NOMO-1 treated with DMSO at 0.1 percent for 48 hours (cell line): Measurements from ENCODE around the gene TRIM25.
"Not testable (repeated sequence)": the region's sequence is repeated elsewhere in the genome, so short reads cannot be mapped to it uniquely, and the experiment has no call there.

ENCODE experiments used
- DNase-seq: peaks from one replicate; lab custom pipeline; 2025; ENCODE audit not compliant: unreplicated experiment; lab: John Stamatoyannopoulos, UW

The TRIM25 gene, protein sequence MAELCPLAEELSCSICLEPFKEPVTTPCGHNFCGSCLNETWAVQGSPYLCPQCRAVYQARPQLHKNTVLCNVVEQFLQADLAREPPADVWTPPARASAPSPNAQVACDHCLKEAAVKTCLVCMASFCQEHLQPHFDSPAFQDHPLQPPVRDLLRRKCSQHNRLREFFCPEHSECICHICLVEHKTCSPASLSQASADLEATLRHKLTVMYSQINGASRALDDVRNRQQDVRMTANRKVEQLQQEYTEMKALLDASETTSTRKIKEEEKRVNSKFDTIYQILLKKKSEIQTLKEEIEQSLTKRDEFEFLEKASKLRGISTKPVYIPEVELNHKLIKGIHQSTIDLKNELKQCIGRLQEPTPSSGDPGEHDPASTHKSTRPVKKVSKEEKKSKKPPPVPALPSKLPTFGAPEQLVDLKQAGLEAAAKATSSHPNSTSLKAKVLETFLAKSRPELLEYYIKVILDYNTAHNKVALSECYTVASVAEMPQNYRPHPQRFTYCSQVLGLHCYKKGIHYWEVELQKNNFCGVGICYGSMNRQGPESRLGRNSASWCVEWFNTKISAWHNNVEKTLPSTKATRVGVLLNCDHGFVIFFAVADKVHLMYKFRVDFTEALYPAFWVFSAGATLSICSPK

DNA sequence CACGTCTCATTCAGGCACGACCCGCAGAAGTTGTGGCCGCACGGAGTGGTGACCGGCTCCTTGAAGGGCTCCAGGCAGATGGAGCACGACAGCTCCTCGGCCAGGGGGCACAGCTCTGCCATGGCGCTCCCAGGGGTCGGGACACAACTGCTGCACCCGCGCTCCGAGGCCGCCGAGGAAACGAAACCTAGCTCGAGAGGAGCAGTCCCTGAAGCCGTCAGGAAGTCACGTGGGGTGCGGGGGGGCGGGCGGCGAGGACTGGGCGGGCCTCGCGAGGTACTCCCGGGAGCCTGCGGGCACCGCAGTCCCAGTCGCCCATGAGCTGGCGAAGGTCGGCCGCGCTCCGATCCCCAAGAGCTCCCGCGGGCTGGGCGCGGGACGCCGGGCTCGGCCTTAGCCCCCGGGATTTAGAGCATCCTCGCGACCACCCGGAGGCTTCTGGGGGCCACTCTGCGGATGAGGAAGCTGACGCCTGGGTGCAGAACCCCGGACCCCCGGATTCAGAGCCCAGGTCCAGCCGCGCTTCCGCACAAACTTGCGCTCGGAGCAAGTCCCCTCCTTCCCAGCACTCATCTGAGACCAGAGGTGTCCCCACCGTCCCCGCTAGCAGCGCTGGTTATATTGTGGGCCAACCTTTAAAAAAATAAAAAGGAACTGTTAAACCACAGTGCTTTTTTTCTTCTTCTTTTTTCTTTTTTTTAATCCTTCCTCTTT is at the start of gene TRIM25:
Gene TRIM25 (minus strand): TSS at position 183 of the 714 bp plus-strand sequence. CDS start 61 bp downstream, at position 122.
- DNase-seq: peak; percentile 86

DNA sequence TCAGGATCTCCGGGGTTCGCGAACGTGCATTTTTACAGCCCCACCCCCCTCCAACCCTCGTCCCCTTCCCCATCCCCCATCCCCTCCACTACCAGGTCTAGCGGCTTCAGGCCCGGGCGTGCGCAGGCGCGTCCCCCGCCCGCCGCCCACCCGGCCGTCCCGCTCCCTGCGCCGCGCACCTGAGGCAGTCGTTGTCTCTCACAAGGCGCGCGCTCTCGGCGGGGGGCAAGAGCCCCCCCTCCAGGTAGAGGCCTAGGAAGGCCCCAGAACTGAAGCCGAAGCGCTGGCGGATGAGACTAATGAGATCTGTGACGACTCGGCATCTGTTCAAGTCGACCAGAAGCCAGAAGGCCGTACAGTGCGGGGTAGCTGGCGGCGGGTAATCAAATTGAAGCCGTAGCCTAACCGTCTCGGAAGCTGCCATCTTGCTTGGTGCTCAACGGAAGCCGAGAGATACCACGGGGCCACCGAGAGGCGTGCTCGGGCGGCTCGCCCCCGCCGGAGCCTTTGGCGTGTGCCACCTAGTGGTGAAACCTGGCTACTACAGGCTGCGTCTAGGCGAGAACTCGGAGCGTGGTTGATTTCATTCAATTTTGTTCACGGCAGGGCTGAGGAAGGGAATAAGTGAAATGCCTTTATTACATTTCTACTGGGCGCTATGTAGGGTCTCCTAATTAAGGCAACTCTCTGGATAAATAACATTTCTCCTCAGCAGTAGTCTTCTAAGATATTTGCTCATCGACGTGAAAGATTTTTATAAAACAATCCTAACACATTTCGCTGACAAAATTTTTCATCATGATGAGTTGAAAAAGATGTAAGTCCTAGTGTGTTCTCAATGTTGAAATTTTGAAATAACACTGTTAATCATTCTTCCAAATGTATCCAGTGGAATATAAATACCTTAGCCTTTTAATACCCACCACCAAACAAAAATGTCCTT is 47.0 kb upstream of the TRIM25 start, which contains the start of gene COIL:
Gene COIL (minus strand): TSS at position 455 of the 943 bp plus-strand sequence. CDS start 31 bp downstream, at position 424.
- DNase-seq: peak; percentile 91

DNA sequence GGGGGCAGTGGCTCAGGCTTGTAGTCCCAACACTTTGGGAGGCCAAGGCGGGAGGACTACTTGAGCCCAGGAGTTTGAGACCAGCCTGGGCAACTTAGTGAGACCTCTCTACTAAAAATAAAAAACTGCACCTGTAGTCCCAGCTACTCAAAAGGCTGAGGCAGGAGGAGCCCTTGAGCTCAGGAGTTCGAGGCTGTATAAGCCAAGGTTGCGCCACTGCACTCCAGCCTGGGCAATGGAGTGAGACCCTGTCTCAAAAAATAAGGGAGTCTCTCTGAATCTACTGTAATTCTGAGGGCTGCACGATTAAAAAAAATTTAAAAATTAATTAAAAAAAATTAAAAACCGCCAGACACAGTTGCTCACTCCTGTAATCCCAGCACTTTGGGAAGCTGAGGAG is 43.1 kb upstream of the TRIM25 start:
- no peak for DNase-seq

DNA sequence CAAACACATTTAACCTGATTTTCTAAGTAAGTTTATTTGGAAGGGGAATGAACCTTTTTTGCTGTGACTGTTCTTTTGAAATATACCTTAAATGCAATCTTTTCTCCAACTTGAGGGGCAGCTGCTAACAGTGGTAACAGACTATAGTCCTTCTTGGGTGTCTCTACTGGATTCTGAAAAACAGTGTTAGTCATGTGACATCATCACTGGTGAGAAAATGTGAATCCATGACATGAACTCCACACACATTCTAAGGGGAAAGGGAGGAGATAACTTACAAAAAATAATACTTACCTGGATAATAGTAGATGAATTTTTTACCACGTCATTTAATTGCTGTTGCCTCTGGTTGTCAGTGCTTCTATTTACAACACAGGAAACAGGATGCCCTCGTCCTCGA is 35.7 kb upstream of the TRIM25 start:
- no peak for DNase-seq

DNA sequence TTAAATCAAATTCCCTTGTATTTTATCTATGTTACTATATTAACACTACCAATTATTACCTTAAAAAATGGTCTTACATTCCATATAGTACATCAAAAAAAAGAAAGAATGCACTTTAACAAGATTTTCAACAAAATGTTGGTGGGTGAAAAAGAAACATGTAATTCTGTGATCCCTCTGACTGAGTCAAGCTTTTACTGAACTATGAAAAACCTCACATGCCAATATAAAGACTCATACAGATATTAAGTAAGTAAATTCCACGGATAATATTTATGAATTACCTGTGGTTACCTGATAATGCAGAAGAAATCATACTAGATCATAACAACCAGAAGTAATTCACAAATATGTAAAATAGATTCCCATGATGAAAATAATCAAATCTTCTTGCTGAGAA is 34.6 kb upstream of the TRIM25 start:
- no peak for DNase-seq

DNA sequence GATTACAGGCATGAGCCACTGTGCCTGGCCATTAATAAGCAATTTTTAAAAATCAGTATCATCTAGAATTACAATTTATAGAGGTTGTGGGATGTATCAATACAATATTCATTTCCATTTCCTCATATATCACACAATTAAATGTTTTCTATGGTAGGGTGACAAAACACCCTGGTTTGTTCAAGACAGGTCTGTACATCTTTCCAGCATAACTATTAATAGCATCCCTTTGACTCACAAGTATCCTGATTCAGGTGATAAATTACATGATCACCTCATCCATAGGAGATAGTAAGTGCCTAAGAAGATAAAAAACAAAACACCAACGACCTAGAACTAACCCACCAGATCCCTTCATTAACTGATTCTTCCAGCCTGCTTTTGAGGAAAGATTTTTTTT is 33.9 kb upstream of the TRIM25 start:
- no peak for DNase-seq

DNA sequence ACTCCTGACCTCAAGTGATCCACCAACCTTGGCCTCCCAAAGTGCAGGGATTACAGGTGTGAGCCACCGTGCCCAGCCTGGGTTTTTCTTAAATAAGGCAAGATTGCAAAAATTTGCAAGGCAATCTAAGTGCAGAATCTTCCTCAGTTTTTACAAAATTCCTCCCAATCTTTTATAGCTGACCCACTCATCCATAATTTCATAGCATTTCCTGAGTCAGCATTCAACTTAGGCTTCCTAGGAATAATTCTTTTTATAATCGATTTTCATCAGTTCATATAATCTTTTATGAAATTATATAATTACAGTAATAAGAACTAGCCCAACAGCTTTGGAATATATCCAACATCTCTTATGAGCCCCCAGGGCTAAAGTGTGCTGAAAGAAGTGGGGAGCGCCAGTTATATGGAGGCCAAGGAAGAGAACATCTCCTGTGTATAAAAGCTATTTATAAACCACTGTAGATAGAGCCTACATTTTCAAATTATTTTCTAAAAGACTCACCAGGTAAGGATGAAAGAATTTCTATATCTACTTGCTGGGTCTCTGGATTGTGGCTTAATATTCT is 32.2 kb upstream of the TRIM25 start:
- no peak for DNase-seq

DNA sequence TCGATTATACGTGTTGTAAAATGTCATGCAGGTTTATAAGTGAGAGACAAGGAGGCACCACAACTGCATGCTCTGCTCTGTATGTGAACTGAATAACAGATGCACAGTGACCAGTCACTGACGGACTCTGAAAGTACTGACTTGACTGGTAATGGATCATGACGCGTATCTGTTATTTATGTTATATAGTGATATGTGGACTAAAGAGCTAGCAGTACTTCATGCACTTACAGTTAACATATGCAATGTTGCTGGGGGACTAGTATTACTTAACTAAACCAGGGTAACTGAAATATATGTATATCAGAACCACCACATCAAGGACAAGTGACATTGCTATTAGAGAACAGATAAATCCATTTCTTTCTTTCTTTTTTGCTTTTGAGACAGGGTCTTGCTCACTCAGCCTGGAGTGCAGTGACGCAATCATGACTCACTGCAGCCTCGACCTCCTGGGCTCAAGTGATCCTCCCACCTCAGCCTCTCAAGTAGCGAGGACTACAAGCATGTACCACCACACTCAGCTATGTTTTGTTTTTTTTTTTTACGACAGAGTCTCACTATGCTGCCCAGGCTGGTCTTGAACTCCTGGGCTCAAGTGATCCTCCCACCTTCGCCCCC is 29.8 kb upstream of the TRIM25 start:
- no peak for DNase-seq

DNA sequence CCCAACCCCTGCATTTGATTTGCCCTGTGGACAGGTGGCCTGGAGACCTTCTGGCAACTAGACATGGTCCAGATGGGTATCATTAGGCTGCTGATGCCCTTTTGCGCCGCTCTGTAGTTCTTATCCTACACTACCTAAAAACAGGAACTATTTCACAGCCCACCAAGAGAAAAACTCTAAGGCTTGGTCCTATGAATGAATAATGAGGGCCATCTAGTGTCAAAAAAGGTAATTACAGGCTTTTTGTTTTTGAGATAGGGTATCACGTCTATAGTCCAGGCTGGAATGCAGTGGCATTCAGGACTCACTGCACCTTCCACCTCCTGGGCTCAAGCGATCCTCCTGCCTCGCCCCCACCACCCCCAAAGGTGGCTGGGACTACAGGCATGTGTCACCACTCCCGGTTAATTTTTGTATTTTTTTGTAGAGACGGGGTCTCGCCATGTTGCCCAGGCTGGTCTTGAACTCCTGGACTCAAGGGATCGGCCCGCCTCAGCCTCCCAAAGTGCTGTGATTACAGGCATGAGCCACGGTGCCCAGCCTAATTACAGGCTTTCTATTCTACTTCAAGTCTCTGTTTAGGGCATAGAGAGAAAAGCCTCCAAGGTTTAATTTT is 26.1 kb upstream of the TRIM25 start:
- peak; percentile 87 for DNase-seq

DNA sequence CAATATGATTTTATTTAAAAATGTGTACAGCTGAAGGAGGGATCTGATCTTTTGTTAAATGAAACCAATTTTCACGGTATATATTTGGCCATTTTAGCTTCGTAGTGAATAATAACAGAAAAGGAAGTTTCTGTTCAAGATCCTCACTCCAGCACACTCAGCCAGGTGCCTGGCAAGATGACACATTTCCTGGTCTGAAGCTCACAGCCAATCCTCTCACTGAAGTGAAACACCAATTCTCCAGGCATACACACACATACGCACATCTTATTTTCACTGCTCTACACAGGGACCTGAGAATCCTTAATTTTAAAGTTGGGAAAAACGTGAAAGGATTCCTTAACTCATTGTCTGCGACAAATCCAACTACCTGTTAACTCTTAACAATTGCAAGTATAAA is 24.4 kb upstream of the TRIM25 start:
- DNase-seq: not testable (repeated sequence)

DNA sequence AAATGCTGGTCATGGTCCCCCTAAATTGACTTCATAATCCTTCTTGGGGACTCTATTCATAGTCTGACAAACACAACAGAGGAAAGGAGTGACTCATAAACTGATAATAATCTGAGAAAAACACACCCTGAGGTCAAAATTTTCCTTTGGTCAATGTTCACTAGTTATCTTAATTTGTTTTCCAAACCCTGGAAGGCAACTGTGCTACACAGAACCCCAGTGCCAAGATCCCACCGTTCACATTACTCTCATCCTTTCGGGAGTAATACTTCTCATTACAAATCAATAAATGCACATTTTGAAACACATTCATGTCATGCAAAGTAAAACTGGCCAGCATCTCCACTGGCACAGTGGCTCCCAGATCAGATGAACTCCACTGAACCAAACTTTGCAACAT is 23.8 kb upstream of the TRIM25 start:
- no peak for DNase-seq

DNA sequence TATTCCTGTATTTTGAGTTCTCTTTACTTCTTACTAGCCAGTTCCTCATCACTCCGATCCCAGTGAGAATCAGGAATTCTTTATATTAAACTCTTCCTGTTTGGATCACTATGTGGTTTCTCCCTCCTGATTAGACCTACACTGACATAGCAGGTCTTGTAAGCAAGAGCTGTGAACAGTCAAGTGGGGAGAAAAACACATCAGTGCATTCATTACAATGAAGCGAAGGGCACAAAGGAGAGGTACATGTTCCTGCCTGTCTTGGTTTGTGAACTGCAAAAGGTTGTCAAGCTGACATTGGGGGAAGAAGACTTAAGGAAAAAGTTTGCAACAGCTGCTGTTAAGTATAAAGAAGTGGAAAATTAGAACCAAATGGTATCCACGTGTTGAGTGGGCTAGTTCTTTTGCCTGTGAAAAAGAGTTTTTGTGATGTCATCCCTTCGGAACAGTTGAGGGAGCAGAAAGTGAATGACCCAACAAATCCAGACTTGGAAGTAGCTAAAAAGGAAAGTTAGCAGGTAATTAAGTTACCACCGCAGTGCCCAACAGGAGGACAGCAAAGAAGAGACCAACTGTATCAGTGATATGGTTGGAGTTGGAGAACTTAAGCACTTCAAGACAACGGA is 23.0 kb upstream of the TRIM25 start:
- DNase-seq: no peak

DNA sequence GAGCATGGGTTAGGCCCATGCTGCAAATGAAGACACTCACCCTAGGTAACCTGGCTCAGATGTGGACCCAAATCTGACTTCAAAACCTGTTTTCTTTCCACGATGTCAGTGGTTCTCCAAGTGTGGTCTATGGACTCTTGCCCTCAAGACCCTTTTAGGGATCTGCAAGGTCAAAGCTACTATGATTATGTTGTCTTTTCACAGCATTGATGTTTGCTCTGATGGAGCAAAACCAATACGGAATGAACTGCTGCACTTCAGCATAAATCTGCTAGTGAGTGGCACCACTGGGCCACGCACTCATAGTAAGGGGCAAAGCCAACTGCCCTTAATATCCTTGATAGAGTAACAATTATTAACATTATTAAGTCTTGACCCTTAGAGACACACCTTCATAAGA is 21.6 kb upstream of the TRIM25 start:
- DNase-seq: no peak

DNA sequence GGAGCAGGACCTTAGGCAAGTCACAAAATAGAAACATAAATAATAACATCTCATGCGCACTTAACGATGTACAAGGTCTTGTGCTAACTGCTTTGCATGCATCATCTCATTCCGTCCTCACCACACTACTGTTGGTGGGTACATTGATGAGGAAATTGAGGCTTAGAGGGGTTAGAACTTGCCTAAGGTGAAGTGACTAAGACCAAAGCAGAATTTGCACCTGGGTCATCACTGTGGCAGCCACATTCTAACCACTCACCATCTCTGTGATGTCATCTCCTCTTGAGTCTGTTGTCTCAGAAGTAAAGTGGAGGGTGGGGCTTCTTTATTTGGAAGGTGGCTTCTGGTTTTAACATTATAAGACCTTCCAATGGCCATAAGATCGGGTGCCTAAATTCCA is 20.4 kb upstream of the TRIM25 start:
- no peak for DNase-seq

DNA sequence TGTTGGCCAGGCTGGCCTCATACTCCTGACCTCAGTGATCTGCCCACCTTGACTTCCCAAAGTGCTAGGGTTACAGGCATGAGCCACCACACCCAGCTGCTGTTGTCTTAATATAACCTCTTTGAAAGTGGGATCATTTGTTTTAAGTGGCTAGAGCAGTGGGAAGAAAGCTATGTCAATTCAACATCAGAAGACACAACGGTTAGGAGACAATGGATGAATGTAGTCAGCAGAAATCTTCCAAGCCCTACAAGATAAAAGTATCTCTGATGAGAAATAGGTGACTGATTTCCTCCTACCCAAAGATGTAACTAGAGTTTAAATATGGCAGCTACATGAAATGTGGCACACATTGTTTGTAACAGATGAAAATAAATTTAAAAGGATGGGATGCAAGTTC is 20.0 kb upstream of the TRIM25 start:
- DNase-seq: no peak

DNA sequence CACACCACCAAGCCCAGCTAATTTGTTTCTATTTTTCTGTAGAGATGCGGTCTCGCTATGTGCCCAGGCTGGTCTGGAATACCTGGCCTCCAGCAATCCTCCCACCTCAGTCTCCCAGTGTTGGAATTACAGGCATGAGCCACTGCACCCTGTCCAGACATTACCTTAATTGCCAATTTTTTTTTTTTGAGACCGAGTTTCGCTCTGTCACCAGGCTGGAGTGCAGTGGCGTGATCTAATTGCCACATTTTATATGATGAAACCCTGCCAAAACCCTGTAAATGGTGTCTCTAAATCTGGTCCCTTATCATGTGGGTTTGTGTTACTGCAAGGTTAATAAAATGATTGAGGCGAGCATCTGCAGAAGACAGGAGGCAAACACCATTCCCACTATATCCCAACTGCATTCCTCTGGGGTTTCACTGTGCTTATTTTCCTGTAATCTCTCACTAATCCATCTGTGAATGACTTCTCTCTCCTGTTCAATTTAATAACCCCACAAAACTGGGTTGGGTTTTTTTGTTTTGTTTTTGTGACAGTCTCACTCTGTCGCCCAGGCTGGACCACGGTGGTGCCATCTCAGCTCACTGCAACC is 19.4 kb upstream of the TRIM25 start:
- no peak for DNase-seq

DNA sequence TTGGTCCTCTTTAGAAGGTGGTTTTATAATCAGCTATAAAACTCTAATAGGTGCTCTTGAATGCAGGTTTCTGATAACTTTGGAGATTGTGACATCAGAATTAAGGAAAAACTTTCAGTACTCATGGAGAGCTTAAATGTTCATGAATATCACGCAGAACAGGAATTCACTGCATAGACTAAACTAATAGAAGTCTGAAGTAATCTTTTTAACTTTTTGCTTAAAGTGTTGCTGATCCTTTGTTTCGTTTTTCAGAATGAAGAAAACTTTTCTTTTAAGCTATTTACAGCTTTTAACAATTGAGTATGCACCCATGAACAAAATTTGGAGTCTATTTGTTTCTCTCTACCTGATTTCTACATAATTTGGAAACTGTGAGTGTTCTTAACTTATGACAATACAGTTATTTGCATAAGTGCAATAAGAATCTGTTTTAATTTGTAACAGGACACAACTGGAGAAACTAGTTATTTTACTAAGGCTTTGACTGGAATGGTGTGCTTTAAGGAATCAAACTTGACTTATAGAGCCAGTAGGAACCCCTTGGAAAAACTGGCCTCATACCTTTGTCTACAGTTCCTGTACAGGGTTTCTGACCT is 17.0 kb upstream of the TRIM25 start:
- DNase-seq: no peak

DNA sequence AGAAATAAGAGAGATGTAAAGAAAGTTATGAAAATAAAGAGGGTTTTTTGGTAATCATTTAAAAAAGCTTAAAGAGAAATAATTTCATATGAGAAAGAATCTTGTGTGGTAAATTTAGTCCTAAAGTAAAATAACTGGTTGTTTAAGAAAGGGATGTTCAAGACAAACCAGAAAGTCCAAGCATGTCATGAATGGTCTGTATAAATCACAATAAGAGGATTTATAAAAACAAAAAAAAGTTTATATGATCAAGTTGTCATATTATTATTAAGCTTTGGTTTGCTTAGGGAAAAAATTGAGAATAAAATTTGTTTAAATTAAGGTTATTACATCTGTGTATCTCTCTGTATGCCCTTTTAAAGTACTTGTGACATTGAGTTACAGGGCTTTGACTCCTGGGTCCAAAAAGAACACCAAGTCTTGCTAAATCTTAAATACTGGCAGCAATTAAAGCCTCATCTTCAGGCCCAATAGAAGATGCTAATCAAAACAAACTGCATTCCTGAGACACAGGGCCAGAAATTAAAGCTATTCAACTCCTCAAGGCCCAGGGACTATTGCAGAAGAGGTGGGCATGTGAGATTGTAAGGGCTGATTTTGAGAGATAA is 15.6 kb upstream of the TRIM25 start:
- DNase-seq: no peak
